PC-9 (cell line): ENCODE measurements around the gene EXOSC7.

Experiments
- CTCF ChIP-seq: fragments of 200-600 bp; sonication (generic); conservative IDR thresholded peaks from 2 replicates; pipeline ENCODE4 v1.6.1; 2017; ENCODE audit warnings: mixed run types, antibody characterized with exemption, mild to moderate bottlenecking, moderate library complexity
- EZH2 ChIP-seq: fragments of 200-600 bp; sonication (generic); IDR thresholded peaks from 2 replicates; pipeline ENCODE4 v1.8.0; 2017; ENCODE audit warnings: antibody characterized with exemption, low read depth

GRCh38 chr3:44982817-44983216 is 6.8 kb downstream of the EXOSC7 start:
- no peak for TF ChIP-seq CTCF
- TF ChIP-seq EZH2 = no peak
